Measurements from ENCODE around the gene RBM38.

RBM38 gene

GRCh38 chr20:57391439-57392301 is 474 bp downstream of the RBM38 start:
- DNase-seq: peak; percentile 48

- peak; percentile 73 for DNase-seq
Observed at GRCh38 chr20:57392512-57393271, 1.5 kb downstream of the RBM38 start.

- no peak for DNase-seq
Observed at GRCh38 chr20:57393321-57394120, 2.3 kb downstream of the RBM38 start.

GRCh38 chr20:57394121-57395082 is 3.2 kb downstream of the RBM38 start:
- no peak for DNase-seq

GRCh38 chr20:57395111-57395966 is 4.1 kb downstream of the RBM38 start:
- no peak for DNase-seq

- no peak for DNase-seq
Observed at GRCh38 chr20:57396212-57396983, 5.2 kb downstream of the RBM38 start.

GRCh38 chr20:57396984-57397692 is 5.9 kb downstream of the RBM38 start:
- no peak for DNase-seq

GRCh38 chr20:57397693-57398108 is 6.5 kb downstream of the RBM38 start:
- DNase-seq: peak; percentile 54

GRCh38 chr20:57398231-57398821 is 7.1 kb downstream of the RBM38 start:
- DNase-seq: peak; percentile 81

- no peak for DNase-seq
Observed at GRCh38 chr20:57398901-57399535, 7.8 kb downstream of the RBM38 start.

- no peak for DNase-seq
Observed at GRCh38 chr20:57399587-57400155, 8.5 kb downstream of the RBM38 start.

- DNase-seq: peak; percentile 27
Observed at GRCh38 chr20:57400231-57400701, 9.1 kb downstream of the RBM38 start.

GRCh38 chr20:57400821-57401564 is 9.8 kb downstream of the RBM38 start:
- no peak for DNase-seq

GRCh38 chr20:57401565-57401918 is 10.3 kb downstream of the RBM38 start:
- no peak for DNase-seq

- no peak for DNase-seq
Observed at GRCh38 chr20:57402206-57403125, 11.3 kb downstream of the RBM38 start.

- DNase-seq: no peak
Observed at GRCh38 chr20:57403216-57403615, 12.0 kb downstream of the RBM38 start.
